ENCODE measurements around the gene TRIM44. TPM values are rescaled to one million over a fixed set of nuclear protein-coding genes. Genes with fewer than 3 reads are reported as not detected.

TRIM44 gene
- total RNA-seq, 1 experiment from 2014 or later: 33.4 TPM

DNA sequence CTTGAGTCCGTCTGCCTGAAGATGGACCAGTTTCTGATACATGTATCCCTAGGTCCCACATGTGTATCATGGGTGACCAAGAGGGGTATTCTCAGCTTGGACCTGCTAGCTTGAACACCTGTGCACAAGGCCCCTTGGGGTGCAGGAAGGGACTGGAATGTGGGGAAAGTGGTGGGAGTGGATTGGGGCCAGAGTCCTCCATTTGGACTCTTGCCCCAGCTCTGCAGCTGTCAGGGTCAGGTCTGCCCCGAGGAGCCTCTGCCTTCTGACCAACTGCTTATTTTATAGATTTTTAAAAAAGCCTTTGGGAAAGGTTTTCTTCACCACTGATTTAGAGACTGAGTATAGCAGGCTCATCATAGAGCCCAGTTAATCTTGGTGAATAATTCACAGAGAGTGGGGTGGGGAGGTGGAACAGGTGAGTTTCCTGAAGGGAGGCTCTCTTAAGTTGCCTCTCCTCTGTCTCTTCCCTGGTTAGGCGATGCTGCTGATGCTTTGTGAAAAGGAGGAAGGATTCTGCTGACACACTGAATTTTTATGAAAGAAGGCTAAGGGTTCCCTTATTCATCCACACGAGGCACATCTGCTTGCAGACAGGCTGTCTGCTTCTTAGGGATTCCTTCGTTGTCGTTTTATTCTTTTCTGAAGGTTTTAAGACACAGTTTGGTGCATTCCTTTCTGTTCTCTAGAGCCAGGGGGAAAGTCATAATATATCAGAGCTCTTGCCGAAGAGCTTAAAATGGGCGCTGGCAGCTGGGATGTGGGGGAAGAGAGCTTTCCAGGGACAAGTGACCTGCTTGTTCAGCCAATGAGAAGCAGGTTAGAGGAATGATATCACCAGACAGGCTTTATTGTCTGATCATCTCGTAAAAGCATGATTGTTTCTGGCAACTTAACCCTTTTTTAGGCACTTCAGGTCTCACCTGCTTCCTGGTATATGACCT lies 19.9 kb downstream of the TRIM44 start:
- Histone ChIP-seq H3K27me3 (ENCODE audit: insufficient read depth, low read length) (no peaks in the 10 kb centered on the region), H3K36me3 (ENCODE audit: control insufficient read depth in 1 of 2, insufficient read depth in 2 of 2, low read length in 2 of 2) (no peaks in the 10 kb centered on the region), H4K20me1 (ENCODE audit: insufficient read depth) (no peaks in the 10 kb centered on the region), H2AFZ (ENCODE audit: low read depth, low read length, poor library complexity, severe bottlenecking) (no peak overlapping the region), H3K4me2 (ENCODE audit: low read length) (no peak overlapping the region), H3K9me3 (ENCODE audit: control insufficient read depth in 1 of 2, insufficient read depth in 1 of 2, low read depth in 1 of 2, low read length in 2 of 2) (no peaks in the 10 kb centered on the region), H3K9me2 (ENCODE audit: insufficient read depth) (no peaks in the 10 kb centered on the region), H3K79me2 (ENCODE audit: insufficient read depth, low read length) (peaks cover 26% of the 10 kb centered on the region), H3K4me3 (replicated peaks in 1 of 2; ENCODE audit: low read depth in 1 of 2, low read length in 2 of 2) (no peak overlapping the region), H3K9ac (ENCODE audit: low read length) (no peak overlapping the region), H3K4me1 (ENCODE audit: control insufficient read depth in 1 of 2, insufficient read depth in 2 of 2, low read length in 2 of 2) (no peaks in the 10 kb centered on the region), H3K27ac (ENCODE audit: low read depth, low read length) (no peak overlapping the region)
- no TSS peak for BruUV-seq (replicated peaks)
- ChIA-PET RAD21 (ENCODE audit: low non-redundant PET in 1 of 2, low total read pairs in 2 of 2, uncharacterized antibody in 2 of 2, unreplicated experiment in 2 of 2) (no interaction called here), POLR2A (no interaction called here), CTCF (interaction anchor here (1.7 kb wide), 1 partner anchor 140 kb away, joined by 3 read pairs; no protein-coding TSS in a partner anchor)
- ATAC-seq: no peak
- intact Hi-C loops (cut with micrococcal nuclease): no loop called here
- no peak for DNase-seq (ENCODE audit: low read depth, low spot score)
- TF ChIP-seq CEBPB (IDR thresholded peaks at IDR 0.05; ENCODE audit: low read depth): no peak
- no peak for TF ChIP-seq JUND (IDR thresholded peaks at IDR 0.05)
- TF ChIP-seq POLR2A (IDR thresholded peaks at IDR 0.05; ENCODE audit: borderline replicate concordance, extremely low read depth, insufficient read depth, insufficient read length): no peak
- TF ChIP-seq ZNF274 (IDR thresholded peaks at IDR 0.05; ENCODE audit: low read depth, low read length): no peak
- TF ChIP-seq, protein P1, sequence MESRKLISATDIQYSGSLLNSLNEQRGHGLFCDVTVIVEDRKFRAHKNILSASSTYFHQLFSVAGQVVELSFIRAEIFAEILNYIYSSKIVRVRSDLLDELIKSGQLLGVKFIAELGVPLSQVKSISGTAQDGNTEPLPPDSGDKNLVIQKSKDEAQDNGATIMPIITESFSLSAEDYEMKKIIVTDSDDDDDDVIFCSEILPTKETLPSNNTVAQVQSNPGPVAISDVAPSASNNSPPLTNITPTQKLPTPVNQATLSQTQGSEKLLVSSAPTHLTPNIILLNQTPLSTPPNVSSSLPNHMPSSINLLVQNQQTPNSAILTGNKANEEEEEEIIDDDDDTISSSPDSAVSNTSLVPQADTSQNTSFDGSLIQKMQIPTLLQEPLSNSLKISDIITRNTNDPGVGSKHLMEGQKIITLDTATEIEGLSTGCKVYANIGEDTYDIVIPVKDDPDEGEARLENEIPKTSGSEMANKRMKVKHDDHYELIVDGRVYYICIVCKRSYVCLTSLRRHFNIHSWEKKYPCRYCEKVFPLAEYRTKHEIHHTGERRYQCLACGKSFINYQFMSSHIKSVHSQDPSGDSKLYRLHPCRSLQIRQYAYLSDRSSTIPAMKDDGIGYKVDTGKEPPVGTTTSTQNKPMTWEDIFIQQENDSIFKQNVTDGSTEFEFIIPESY (IDR thresholded peaks at IDR 0.05; ENCODE audit: extremely low read depth, insufficient replicate concordance, low read length): no peak
- no peak for TF ChIP-seq YY1 (IDR thresholded peaks at IDR 0.05; ENCODE audit: extremely low read depth, insufficient replicate concordance, low read depth, low read length)
- no peak for TF ChIP-seq POLR2AphosphoS5 (IDR thresholded peaks at IDR 0.05; ENCODE audit: low read depth, low read length)
- TF ChIP-seq, protein P2, sequence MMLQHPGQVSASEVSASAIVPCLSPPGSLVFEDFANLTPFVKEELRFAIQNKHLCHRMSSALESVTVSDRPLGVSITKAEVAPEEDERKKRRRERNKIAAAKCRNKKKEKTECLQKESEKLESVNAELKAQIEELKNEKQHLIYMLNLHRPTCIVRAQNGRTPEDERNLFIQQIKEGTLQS (IDR thresholded peaks at IDR 0.05): no peak
- TF ChIP-seq RAD21 (IDR thresholded peaks at IDR 0.05; ENCODE audit: low read depth): no peak
- no peak for TF ChIP-seq EGR1 (IDR thresholded peaks at IDR 0.05; ENCODE audit: low read depth)
- TF ChIP-seq, protein P3, sequence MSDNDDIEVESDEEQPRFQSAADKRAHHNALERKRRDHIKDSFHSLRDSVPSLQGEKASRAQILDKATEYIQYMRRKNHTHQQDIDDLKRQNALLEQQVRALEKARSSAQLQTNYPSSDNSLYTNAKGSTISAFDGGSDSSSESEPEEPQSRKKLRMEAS (IDR thresholded peaks at IDR 0.05): no peak
- TF ChIP-seq, protein P4, sequence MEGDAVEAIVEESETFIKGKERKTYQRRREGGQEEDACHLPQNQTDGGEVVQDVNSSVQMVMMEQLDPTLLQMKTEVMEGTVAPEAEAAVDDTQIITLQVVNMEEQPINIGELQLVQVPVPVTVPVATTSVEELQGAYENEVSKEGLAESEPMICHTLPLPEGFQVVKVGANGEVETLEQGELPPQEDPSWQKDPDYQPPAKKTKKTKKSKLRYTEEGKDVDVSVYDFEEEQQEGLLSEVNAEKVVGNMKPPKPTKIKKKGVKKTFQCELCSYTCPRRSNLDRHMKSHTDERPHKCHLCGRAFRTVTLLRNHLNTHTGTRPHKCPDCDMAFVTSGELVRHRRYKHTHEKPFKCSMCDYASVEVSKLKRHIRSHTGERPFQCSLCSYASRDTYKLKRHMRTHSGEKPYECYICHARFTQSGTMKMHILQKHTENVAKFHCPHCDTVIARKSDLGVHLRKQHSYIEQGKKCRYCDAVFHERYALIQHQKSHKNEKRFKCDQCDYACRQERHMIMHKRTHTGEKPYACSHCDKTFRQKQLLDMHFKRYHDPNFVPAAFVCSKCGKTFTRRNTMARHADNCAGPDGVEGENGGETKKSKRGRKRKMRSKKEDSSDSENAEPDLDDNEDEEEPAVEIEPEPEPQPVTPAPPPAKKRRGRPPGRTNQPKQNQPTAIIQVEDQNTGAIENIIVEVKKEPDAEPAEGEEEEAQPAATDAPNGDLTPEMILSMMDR (IDR thresholded peaks at IDR 0.05 in 2 of 3, conservative IDR thresholded peaks at IDR 0.05 in 1 of 3; ENCODE audit: borderline replicate concordance in 1 of 3, insufficient read depth in 1 of 3, low read depth in 2 of 3, low read length in 2 of 3): no peak
- TF ChIP-seq SIN3A (IDR thresholded peaks at IDR 0.05; ENCODE audit: low read depth): no peak
- TF ChIP-seq ELF1 (IDR thresholded peaks at IDR 0.05; ENCODE audit: borderline replicate concordance, low read depth): no peak
- TF ChIP-seq SP1 (IDR thresholded peaks at IDR 0.05; ENCODE audit: low read depth): no peak
- no peak for TF ChIP-seq EZH2phosphoT487 (IDR thresholded peaks at IDR 0.05; ENCODE audit: borderline replicate concordance)

Measured in HCT116 (cell line).